Measurements from ENCODE around the gene PROM1. TPM values are rescaled to one million over a fixed set of nuclear protein-coding genes. Genes with fewer than 3 reads are reported as not detected.

Gene PROM1
- total and polyA plus RNA-seq, 2 of the 8 experiments (the other 6 are each of a cell fraction or from before 2014, with no cell fraction given), result 36.0 to 59.7 TPM

GRCh38 chr4:16114546-16114945 lies 30.7 kb upstream of the PROM1 start:
- Histone ChIP-seq H2BK12ac (ENCODE audit: low read depth, low read length) (no peak overlapping the region), H3K79me1 (ENCODE audit: low read depth, low read length) (no peaks in the 10 kb centered on the region), H3K4me3 (ENCODE audit: extremely low read depth in 1 of 4, insufficient read depth in 2 of 4, low read depth in 3 of 4, low read length in 4 of 4) (no peak overlapping the region), H4K20me1 (replicated peaks in 1 of 2; ENCODE audit: control insufficient read depth in 1 of 2, insufficient read depth in 2 of 2, low read length in 2 of 2) (no peaks in the 10 kb centered on the region), H2AFZ (ENCODE audit: low read length) (no peak overlapping the region), H4K91ac (replicated peaks; ENCODE audit: insufficient read length, low read length) (no peak overlapping the region), H2AK5ac (ENCODE audit: low read depth, low read length) (no peak overlapping the region), H3K4me2 (ENCODE audit: insufficient read depth in 1 of 2, low read depth in 2 of 2, low read length in 2 of 2) (no peak overlapping the region), H3K9me3 (ENCODE audit: insufficient read depth in 2 of 2, low read depth in 1 of 2, low read length in 1 of 2) (no peaks in the 10 kb centered on the region), H3K36me3 (ENCODE audit: control insufficient read depth in 2 of 4, insufficient read depth in 4 of 4, low read length in 3 of 4) (no peaks in the 10 kb centered on the region), H3K56ac (replicated peaks; ENCODE audit: insufficient read length, low read depth, low read length) (no peak overlapping the region), H2BK15ac (ENCODE audit: low read length) (no peak overlapping the region), H4K8ac (ENCODE audit: extremely low read depth, insufficient read depth, low read length) (no peak overlapping the region), H3K18ac (ENCODE audit: extremely low read depth, low read length) (no peak overlapping the region), H3K23ac (ENCODE audit: insufficient read length) (no peak overlapping the region), H4K5ac (ENCODE audit: insufficient read length, low read depth, low read length) (no peak overlapping the region), H3K27me3 (replicated peaks in 1 of 4; ENCODE audit: control insufficient read depth in 3 of 4, extremely low read depth in 1 of 4, insufficient read depth in 3 of 4, low read length in 3 of 4) (no peaks in the 10 kb centered on the region), H3K4ac (replicated peaks; ENCODE audit: insufficient read length, low read depth, low read length) (no peak overlapping the region), H2BK120ac (replicated peaks; ENCODE audit: low read depth, low read length) (no peak overlapping the region), H3K4me1 (replicated peaks in 1 of 4; ENCODE audit: control insufficient read depth in 3 of 4, insufficient read depth in 4 of 4, low read length in 3 of 4) (no peaks in the 10 kb centered on the region), H3K9ac (replicated peaks in 1 of 4; ENCODE audit: extremely low read depth in 1 of 4, low read depth in 3 of 4, low read length in 3 of 4) (no peak overlapping the region), H3K27ac (ENCODE audit: low read depth, low read length) (no peak overlapping the region), H3K23me2 (ENCODE audit: low read depth, low read length) (no peaks in the 10 kb centered on the region), H2BK20ac (ENCODE audit: low read length) (no peak overlapping the region), H3K79me2 (ENCODE audit: control insufficient read depth in 1 of 2, insufficient read depth in 2 of 2, low read length in 2 of 2) (no peaks in the 10 kb centered on the region), H2BK5ac (ENCODE audit: low read depth, low read length) (no peak overlapping the region), H3K14ac (ENCODE audit: insufficient read length) (no peak overlapping the region)
- FAIRE-seq (no peak), DNase-seq (ENCODE audit: low read depth in 1 of 2, low spot score in 2 of 2) (no peak)
- WGBS, 2 experiments (ENCODE audit: extremely low coverage in 1 of 2, insufficient coverage in 1 of 2, insufficient read length in 1 of 2, insufficient replicate concordance in 2 of 2, low coverage in 1 of 2, low lambda C conversion rate in 2 of 2, missing lambda C conversion rate in 1 of 2), result 82% methylated on average over 6 of the region's 6 CpGs; no CpG with 5 or more reads in 1 of the 2 experiments
- TF ChIP-seq POU5F1 (IDR thresholded peaks at IDR 0.05; ENCODE audit: low read depth, low read length), result no peak
- TF ChIP-seq CTCF (IDR thresholded peaks at IDR 0.05; ENCODE audit: control extremely low read depth in 1 of 3, insufficient read depth in 1 of 3, low read depth in 1 of 3, low read length in 3 of 3), result no peak
- no peak for TF ChIP-seq TAF7 (optimal IDR thresholded peaks at IDR 0.05; ENCODE audit: borderline replicate concordance, low read depth, low read length)
- TF ChIP-seq MAFK (IDR thresholded peaks at IDR 0.05; ENCODE audit: low read depth, low read length), result no peak
- no peak for TF ChIP-seq CHD2 (IDR thresholded peaks at IDR 0.05; ENCODE audit: low read length)
- no peak for TF ChIP-seq KDM5A (IDR thresholded peaks at IDR 0.05; ENCODE audit: low read length)
- ChIA-PET CTCF (ENCODE audit: partially characterized antibody) (no interaction called here), POLR2A (ENCODE audit: partially characterized antibody) (interaction anchor here (0.8 kb wide), 1 partner anchor 9 kb away, joined by 3 read pairs; no protein-coding TSS in a partner anchor)

All from H1 (cell line).